NCI-H2196 (cell line): ENCODE data around the gene SSTR3.

Experiments
- DNase-seq: peaks from one replicate; lab custom pipeline; 2025; ENCODE audit not compliant: unreplicated experiment; lab: John Stamatoyannopoulos, UW

Gene SSTR3

GRCh38 chr22:37197451-37198257 is 14.6 kb downstream of the SSTR3 start:
- peak; percentile 78 for DNase-seq

GRCh38 chr22:37196539-37197450 is 15.5 kb downstream of the SSTR3 start:
- peak; percentile 73 for DNase-seq

GRCh38 chr22:37195921-37196320 is 16.4 kb downstream of the SSTR3 start:
- no peak for DNase-seq

- no peak for DNase-seq
Observed at GRCh38 chr22:37194750-37195149, 17.5 kb downstream of the SSTR3 start.

- DNase-seq: no peak
Observed at GRCh38 chr22:37193629-37194191, 18.6 kb downstream of the SSTR3 start.

- DNase-seq: no peak
Observed at GRCh38 chr22:37192741-37193140, 19.5 kb downstream of the SSTR3 start.

GRCh38 chr22:37192204-37192603 is 20.1 kb downstream of the SSTR3 start:
- DNase-seq: no peak

GRCh38 chr22:37190262-37190780 is 22.0 kb downstream of the SSTR3 start:
- DNase-seq: no peak

- no peak for DNase-seq
Observed at GRCh38 chr22:37188901-37189466, 23.3 kb downstream of the SSTR3 start.

GRCh38 chr22:37187891-37188761 is 24.2 kb downstream of the SSTR3 start, which contains the start of gene C1QTNF6:
Gene C1QTNF6, minus strand, starts transcription at chr22:37188247. Its CDS starts 34 bp downstream, at chr22:37188213.
- no peak for DNase-seq

- no peak for DNase-seq
Observed at GRCh38 chr22:37187552-37187890, 24.8 kb downstream of the SSTR3 start.

GRCh38 chr22:37186997-37187522 is 25.2 kb downstream of the SSTR3 start:
- no peak for DNase-seq

GRCh38 chr22:37186228-37186996 is 25.9 kb downstream of the SSTR3 start:
- no peak for DNase-seq

- no peak for DNase-seq
Observed at GRCh38 chr22:37185646-37186227, 26.5 kb downstream of the SSTR3 start.

- DNase-seq: no peak
Observed at GRCh38 chr22:37184816-37185541, 27.3 kb downstream of the SSTR3 start.

- no peak for DNase-seq
Observed at GRCh38 chr22:37184380-37184755, 27.9 kb downstream of the SSTR3 start.

GRCh38 chr22:37183432-37184379 is 28.6 kb downstream of the SSTR3 start:
- DNase-seq: no peak
